ENCODE measurements around the gene NPL. TPM values are rescaled to one million over a fixed set of nuclear protein-coding genes. Genes with fewer than 3 reads are reported as not detected.

The NPL gene
- total RNA-seq, 1 donor from 2014 or later: 1.3 TPM

DNA sequence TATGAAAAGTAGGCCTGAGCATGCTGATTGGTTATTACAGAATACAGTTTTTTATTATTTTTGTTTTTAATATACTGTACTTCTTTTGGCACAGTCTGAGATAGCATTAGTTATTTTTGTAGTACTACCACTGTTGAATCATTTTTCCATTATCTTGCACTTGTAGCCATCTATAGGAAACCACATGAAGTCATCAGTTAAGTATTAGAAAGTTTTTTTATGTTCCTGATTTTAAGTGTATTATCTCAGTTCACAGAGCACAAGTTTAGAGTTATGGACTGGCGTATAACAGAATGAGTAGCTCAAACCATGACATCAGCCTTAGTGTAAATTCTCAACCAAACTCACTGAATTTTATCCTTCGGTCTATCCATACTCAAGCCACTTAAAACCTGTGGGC lies 72.4 kb downstream of the NPL start:
- H3K27ac ChIP-seq: no peak overlapping the region
- H3K4me3 ChIP-seq: no peak overlapping the region
- no peak overlapping the region for H3K4me2 ChIP-seq
- no peak overlapping the region for H2AFZ ChIP-seq (replicated peaks)
- no peak for DNase-seq (ENCODE audit: low spot score)
- H4K20me1 ChIP-seq (ENCODE audit: low read depth): peaks cover 86% of the 10 kb centered on the region
- H3K4me3 Mint-ChIP-seq: no peak overlapping the region
- H3K9me3 Mint-ChIP-seq: no peaks in the 10 kb centered on the region
- no peaks in the 10 kb centered on the region for H3K27me3 ChIP-seq
- peaks cover 65% of the 10 kb centered on the region for H3K36me3 Mint-ChIP-seq
- H3K9ac ChIP-seq: no peak overlapping the region
- peaks cover 47% of the 10 kb centered on the region for H3F3A ChIP-seq (ENCODE audit: low read depth)
- H3K4me1 Mint-ChIP-seq: no peaks in the 10 kb centered on the region
- no peaks in the 10 kb centered on the region for H3K4me1 ChIP-seq
- peaks cover 96% of the 10 kb centered on the region for H3K36me3 ChIP-seq
- H3K27me3 Mint-ChIP-seq (ENCODE audit: insufficient read depth, low read depth): no peaks in the 10 kb centered on the region
- H3K27ac Mint-ChIP-seq: no peak overlapping the region
- no peaks in the 10 kb centered on the region for H3K9me3 ChIP-seq (ENCODE audit: low read depth)
- no peak for TF ChIP-seq EZH2phosphoT487 (IDR thresholded peaks at IDR 0.05)
- TF ChIP-seq CTCF (IDR thresholded peaks at IDR 0.05): no peak
- TF ChIP-seq EZH2 (IDR thresholded peaks at IDR 0.05): no peak
- H3K79me2 ChIP-seq (ENCODE audit: low read depth): peaks cover 100% of the 10 kb centered on the region

DNA sequence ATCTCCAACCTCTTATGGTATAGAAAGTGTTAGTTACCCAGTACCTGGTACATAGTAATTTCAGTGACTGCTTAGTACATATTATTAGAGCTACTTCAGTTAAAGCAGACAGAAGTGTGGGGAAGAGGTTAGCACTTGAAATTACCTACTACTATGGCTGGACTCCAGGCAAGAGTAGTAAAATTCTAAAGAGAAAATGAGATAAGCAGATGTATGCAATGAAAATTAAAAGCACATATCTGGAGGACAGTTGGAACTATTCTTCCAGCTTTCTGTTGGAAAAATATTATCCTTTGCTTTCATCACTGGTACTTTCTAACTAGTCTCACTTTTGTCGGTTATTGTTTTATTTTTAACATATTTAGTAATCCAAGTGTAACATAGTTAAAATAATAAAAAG lies 73.3 kb downstream of the NPL start:
- Mint-ChIP-seq H3K4me1 (no peaks in the 10 kb centered on the region), H3K4me3 (no peak overlapping the region), H3K27me3 (ENCODE audit: insufficient read depth, low read depth) (no peaks in the 10 kb centered on the region), H3K36me3 (peaks cover 64% of the 10 kb centered on the region), H3K9me3 (no peaks in the 10 kb centered on the region), H3K27ac (no peak overlapping the region)
- Histone ChIP-seq H3K9ac (no peak overlapping the region), H3K27me3 (no peaks in the 10 kb centered on the region), H3K4me3 (no peak overlapping the region), H3K9me3 (ENCODE audit: low read depth) (no peaks in the 10 kb centered on the region), H3K4me2 (no peak overlapping the region), H3K4me1 (no peaks in the 10 kb centered on the region), H3F3A (ENCODE audit: low read depth) (peaks cover 51% of the 10 kb centered on the region), H2AFZ (replicated peaks) (no peak overlapping the region), H3K27ac (no peak overlapping the region), H3K79me2 (ENCODE audit: low read depth) (peaks cover 99% of the 10 kb centered on the region), H4K20me1 (ENCODE audit: low read depth) (peaks cover 88% of the 10 kb centered on the region), H3K36me3 (peaks cover 96% of the 10 kb centered on the region)
- TF ChIP-seq EZH2phosphoT487 (IDR thresholded peaks at IDR 0.05): no peak
- DNase-seq (ENCODE audit: low spot score): no peak

GRCh38 chr1:182863940-182864339 lies 74.4 kb downstream of the NPL start:
- Histone ChIP-seq H3F3A (ENCODE audit: low read depth) (peaks cover 59% of the 10 kb centered on the region), H3K27ac (no peak overlapping the region), H3K9ac (no peak overlapping the region), H3K4me1 (no peaks in the 10 kb centered on the region), H3K27me3 (no peaks in the 10 kb centered on the region), H3K79me2 (ENCODE audit: low read depth) (peaks cover 97% of the 10 kb centered on the region), H3K4me3 (no peak overlapping the region), H4K20me1 (ENCODE audit: low read depth) (peaks cover 84% of the 10 kb centered on the region), H3K9me3 (ENCODE audit: low read depth) (no peaks in the 10 kb centered on the region), H3K4me2 (no peak overlapping the region), H2AFZ (replicated peaks) (no peak overlapping the region), H3K36me3 (peaks cover 96% of the 10 kb centered on the region)
- peak overlapping the region; percentile 62 for H3K27ac Mint-ChIP-seq
- no peak for TF ChIP-seq EZH2 (IDR thresholded peaks at IDR 0.05)
- no peak for TF ChIP-seq CTCF (IDR thresholded peaks at IDR 0.05)
- no peak for TF ChIP-seq EZH2phosphoT487 (IDR thresholded peaks at IDR 0.05)
- no peak overlapping the region for H3K4me3 Mint-ChIP-seq
- peaks cover 57% of the 10 kb centered on the region for H3K36me3 Mint-ChIP-seq
- no peaks in the 10 kb centered on the region for H3K4me1 Mint-ChIP-seq
- no peaks in the 10 kb centered on the region for H3K9me3 Mint-ChIP-seq
- DNase-seq (ENCODE audit: low spot score): no peak
- H3K27me3 Mint-ChIP-seq (ENCODE audit: insufficient read depth, low read depth): no peaks in the 10 kb centered on the region

- TF ChIP-seq EZH2 (IDR thresholded peaks at IDR 0.05) (no peak), CTCF (IDR thresholded peaks at IDR 0.05) (no peak), EZH2phosphoT487 (IDR thresholded peaks at IDR 0.05) (no peak)
- H3K27ac ChIP-seq: no peak overlapping the region
- H3K9me3 ChIP-seq (ENCODE audit: low read depth): no peaks in the 10 kb centered on the region
- peaks cover 51% of the 10 kb centered on the region for H4K20me1 ChIP-seq (ENCODE audit: low read depth)
- H3K9ac ChIP-seq: no peak overlapping the region
- no peak overlapping the region for H3K4me2 ChIP-seq
- H3K36me3 ChIP-seq: peaks cover 94% of the 10 kb centered on the region
- H3F3A ChIP-seq (ENCODE audit: low read depth): peaks cover 57% of the 10 kb centered on the region
- Mint-ChIP-seq H3K9me3 (no peaks in the 10 kb centered on the region), H3K4me1 (no peaks in the 10 kb centered on the region), H3K27ac (no peak overlapping the region), H3K4me3 (no peak overlapping the region), H3K27me3 (ENCODE audit: insufficient read depth, low read depth) (no peaks in the 10 kb centered on the region), H3K36me3 (peaks cover 59% of the 10 kb centered on the region)
- H3K79me2 ChIP-seq (ENCODE audit: low read depth): peaks cover 95% of the 10 kb centered on the region
- no peaks in the 10 kb centered on the region for H3K4me1 ChIP-seq
- DNase-seq (ENCODE audit: low spot score): no peak
- no peaks in the 10 kb centered on the region for H3K27me3 ChIP-seq
- no peak overlapping the region for H2AFZ ChIP-seq (replicated peaks)
- H3K4me3 ChIP-seq: no peak overlapping the region
These were observed 78.3 kb downstream of the NPL start for GRCh38 chr1:182867861-182868260.

All from neural progenitor cell (in vitro differentiated cells).